ENCODE data around the gene KAT5.
"Not testable (repeated sequence)": the region's sequence is repeated elsewhere in the genome, so short reads cannot be mapped to it uniquely, and the experiment has no call there.

The KAT5 gene

DNA sequence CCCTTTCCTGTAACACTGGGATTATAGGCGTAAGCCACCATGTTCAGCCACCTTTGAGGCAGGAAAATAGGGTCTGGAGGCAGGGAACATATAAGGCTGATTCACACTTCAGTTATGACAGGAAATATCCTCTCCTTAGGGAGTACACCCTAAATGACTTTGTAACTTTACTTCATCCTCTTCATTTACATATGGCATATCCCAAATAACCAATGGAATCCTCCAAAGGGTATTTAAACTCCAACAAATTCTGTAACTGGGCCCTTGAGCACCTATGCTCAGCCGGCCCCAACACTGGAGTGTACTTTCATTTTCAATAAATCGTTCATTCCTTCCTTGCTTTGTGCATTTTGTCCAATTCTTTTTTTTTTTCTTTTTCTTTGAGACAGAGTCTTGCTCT lies 1.6 kb upstream of the KAT5 start:
- FAIRE-seq: no peak

DNA sequence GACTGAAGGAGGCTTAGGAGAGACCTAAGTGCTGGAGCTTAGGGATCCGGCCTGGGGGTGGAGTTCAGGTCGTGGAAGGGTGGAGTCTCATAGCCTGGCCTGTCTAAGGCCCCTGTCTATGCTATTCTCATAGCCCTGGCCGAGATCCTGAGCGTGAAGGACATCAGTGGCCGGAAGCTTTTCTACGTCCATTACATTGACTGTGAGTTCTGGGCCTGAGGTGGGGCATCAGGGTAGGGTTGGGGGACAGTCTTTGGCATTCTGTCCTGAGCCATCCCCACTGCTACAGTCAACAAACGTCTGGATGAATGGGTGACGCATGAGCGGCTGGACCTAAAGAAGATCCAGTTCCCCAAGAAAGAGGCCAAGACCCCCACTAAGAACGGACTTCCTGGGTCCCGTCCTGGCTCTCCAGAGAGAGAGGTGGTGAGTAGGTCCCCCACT lies 603 bp downstream of the KAT5 start:
- no peak for FAIRE-seq

DNA sequence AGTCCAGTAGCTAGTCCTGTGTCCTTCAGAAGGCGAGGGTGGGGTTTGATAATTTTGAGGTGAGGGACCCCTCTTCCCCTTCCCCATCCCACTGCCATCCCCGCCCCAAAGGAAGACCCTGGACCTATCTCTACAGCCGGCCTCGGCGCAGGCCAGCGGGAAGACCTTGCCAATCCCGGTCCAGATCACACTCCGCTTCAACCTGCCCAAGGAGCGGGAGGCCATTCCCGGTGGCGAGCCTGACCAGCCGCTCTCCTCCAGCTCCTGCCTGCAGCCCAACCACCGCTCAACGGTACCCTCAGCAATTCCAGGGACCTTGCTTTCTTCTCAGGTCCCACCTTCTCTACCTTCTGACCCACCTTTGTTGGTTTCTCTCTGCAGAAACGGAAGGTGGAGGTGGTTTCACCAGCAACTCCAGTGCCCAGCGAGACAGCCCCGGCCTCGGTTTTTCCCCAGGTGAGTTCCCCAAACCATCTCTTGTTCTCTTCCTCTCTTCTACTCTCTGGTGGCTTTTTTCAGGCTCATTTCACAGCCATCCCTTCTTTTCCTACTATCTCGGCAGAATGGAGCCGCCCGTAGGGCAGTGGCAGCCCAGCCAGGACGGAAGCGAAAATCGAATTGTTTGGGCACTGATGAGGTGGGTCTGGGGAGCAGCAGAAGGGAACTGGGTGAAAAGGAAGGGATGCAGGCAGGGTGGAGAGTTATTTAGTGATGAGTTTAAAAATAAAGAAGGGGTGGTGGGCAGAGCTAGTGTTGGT lies 1.3 kb downstream of the KAT5 start:
- no peak for FAIRE-seq

DNA sequence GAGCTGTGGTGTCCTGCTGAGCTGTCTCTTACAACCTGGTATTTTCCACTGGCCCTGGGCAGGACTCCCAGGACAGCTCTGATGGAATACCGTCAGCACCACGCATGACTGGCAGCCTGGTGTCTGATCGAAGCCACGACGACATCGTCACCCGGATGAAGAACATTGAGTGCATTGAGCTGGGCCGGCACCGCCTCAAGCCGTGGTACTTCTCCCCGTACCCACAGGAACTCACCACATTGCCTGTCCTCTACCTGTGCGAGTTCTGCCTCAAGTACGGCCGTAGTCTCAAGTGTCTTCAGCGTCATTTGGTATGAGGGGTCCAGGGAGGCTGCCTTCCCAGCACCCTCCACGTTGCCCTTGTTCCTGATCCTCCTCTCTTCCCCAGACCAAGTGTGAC lies 2.4 kb downstream of the KAT5 start:
- FAIRE-seq: no peak

DNA sequence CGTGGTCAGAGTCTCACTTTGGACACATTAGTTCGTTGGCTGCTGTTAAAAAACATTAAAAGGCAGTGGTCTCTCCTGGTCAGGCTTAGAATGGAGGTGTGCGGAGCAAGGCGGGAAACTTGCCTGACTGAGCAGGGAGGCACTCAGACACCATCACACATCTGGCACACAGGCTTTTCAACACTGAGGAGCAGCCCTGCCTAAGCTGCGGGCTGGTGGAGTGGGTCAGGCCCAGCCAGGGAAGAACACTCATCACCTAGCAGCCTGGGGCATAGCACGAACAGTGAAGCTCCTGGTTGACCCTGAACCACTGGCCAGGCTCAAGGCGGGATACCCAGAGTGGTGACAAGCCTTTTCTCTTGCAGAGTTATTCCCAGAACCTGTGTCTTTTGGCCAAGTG lies 4.2 kb downstream of the KAT5 start:
- FAIRE-seq: no peak

DNA sequence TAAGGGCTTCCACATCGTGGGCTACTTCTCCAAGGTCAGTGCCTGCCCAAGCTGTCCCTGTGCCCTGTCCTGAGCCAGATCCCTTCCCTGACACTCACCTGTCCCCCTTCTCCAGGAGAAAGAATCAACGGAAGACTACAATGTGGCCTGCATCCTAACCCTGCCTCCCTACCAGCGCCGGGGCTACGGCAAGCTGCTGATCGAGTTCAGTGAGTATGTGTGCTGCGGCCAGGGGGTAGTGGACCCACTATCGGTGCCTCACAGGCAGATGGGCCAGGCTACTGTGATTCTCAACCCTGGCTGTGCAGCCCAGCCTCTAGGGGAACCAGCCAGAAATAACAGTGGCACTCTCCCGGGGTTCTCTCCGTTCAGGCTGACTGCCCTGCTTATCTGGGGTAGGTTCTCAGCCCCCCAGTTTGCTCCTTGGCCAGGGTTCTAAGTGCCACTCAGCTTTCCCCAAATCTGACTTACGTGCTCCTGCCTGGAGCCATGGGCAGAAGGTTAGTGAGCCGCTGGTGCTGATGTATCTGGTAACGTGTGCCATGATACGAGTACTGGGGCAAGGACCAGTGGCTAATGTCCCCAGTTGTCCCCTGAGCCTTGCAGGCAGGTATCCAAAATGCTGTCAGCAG lies 4.8 kb downstream of the KAT5 start:
- FAIRE-seq: no peak

DNA sequence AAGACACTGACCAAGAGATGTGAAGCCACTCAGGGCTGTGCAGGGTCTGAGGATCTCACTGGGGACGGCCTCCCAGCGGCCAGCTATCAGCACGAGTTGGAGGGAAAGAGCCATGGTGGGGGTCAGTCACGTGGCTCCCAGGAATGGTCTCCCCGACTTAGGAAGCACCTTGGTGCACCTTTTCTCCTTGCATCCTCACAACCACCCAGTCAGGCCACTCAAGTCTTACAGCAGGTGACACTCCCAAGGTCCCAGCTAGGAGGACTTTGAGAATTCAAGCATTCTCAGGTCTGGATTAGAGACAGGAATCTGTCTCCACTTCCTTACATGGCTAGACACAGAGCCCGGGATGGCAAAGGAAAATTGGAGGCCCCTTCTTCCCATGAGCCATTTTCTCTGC lies 5.9 kb downstream of the KAT5 start:
- no peak for FAIRE-seq

DNA sequence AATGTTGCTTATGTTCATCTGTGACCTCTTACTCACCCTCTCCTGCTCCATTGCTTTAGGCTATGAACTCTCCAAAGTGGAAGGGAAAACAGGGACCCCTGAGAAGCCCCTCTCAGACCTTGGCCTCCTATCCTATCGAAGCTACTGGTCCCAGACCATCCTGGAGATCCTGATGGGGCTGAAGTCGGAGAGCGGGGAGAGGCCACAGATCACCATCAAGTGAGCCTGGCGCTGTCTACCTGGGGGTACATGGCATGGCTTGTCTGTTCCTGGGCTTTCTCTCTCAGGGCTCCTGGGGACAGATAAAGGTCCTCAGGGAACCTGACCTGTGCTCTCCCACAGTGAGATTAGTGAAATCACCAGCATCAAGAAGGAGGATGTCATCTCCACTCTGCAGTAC lies 6.5 kb downstream of the KAT5 start:
- no peak for FAIRE-seq

DNA sequence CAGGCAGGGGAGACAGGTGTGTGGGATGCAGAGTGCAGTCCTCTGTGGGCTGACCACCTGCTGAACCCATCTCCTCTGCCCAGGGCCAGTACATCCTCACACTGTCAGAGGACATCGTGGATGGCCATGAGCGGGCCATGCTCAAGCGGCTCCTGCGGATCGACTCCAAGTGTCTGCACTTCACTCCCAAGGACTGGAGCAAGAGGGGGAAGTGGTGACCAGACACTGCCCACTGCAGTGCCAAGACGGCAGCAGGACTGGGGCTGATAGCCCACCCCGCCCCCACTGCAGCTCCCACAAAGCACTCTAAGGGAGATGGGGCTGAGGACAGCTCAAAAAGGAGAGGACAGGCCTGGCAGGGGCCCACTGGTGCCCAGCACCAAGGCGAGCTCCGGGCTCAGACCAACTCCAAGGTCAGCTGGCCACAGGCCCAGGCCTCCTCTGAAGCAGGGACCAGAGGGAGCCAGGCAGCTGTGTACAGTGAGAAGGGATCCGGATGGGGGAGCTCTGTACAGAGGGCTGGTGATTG lies 7.0 kb downstream of the KAT5 start:
- no peak for FAIRE-seq

DNA sequence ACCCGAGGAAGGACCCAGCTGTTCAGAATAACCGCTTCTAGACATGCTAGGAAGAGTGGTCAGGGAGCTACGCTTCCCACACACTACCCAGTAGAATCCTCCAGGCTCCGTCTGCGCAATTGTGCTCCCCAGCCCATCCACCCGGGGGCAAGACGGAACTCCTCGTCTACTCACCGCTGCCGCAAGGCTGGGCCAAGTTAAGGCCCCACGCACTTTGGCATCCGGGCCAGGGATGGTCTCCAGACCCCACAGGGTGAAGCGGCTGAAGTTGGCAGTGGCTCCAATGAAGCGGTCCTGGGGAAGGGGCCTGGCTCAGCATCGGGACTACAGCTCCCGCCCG lies 7.8 kb downstream of the KAT5 start:
- FAIRE-seq: no peak

DNA sequence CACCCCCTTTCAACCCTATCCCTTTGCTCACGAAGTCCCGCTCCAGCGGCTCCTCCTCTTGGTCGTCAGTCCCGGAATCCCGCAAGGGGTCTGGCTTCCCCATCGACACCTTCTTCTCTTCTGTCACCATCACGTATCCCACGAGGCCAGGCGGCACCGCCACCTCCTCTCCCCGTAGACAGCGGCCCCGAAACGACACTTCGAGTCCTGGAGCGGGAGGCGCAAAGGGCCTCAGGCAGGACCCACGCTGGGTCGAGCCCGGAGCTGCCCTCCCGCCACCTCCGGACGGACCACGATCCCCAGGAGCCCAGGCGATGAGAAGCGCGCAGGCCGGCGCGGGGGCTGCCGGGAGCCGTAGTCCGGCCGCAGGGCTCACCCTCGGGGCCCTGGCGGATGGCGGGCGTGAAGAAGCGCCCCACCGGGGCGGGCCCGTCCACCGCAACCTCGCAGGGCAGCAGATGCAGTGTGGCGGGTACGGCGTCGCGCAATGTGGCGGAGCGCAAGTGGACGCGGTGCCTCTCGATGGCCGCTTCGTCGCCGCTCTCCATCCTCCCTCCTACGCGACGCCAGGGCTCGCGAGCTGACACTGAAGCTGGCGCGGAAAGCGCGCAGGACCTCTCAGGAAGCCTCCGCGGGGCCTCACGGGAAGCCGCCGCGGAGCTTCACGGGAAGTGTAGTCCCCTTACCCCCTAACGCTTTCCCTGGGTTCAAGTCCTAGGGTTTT lies 8.3 kb downstream of the KAT5 start, which contains the start of gene RNASEH2C:
Gene RNASEH2C (minus strand): TSS at position 588 of the 724 bp plus-strand sequence. CDS start 40 bp downstream, at position 548.
- no peak for FAIRE-seq

DNA sequence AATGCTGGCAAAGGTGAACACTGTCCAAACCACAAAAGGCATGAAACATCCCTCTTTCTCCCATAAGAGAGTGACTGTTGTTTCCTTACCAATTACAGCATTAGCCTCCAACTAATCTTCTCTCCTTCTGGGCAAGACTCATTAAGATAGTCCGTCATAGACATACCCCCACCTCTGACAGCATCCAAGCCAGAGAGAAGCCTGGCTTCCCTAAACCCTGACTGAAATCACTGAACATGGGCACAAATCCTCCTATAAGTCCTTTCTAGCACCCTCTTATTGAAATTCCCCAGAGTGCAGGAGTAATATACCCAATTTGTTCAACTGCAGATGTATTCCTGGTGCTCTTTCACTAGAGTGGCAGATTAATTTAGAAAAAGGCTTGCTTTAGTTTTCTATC lies 10.2 kb downstream of the KAT5 start:
- FAIRE-seq: no peak

DNA sequence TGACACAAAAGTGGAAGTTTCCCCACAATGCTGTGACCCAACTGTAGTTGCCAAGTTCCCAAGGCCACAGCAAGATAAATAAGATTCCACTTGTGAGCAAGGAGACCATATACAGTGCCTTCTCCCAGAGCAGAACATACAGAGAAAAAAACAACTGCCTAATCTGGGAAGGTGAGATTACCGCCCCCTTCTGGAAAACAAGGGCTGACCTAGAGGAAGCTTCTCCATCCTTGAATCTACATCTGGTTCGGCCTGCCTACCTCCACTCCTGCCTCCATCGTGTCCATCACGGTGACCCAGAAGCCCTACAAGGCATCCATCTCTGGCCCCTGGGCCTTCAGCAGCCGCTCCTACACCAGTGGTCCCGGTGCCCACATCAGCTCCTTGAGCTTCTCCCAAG lies 14.6 kb downstream of the KAT5 start:
- FAIRE-seq: no peak

DNA sequence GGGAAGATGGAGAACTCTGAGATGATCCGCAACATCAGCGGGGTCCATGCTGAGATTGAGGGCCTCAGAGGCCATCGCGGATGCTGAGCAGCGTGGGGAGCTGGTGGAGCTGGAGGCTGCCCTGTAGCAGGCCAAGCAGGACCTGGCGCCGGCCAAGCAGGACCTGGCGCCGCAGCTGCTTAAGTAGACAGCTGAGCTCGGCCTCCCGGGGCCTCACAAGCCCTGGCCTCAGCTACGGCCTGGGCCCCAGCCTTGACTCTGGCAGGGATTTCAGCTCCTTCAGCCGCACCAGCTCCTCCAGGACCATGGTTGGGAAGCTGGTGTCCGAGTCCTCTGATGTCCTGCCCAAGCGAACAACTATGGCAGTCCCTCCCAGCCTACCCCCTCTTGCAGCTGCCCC lies 15.8 kb downstream of the KAT5 start:
- FAIRE-seq: no peak

DNA sequence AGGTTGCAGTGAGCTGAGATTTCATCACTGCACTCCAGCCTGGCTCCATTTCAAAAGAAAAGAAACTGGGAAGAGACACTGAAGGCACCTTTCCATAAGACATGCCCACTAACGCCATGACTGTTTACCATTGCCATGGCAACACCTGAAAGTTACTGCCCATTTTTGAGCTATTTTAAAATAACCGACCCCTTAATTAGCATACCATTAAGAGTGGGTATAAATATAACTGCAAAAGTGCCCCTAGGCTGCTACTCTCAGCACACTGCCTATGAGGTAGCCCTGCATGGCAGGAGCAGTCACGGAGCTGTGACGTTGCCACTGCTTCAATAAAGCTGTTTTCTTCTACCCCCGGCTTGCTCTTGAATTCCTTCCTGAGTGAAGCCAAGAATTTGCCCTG lies 18.4 kb downstream of the KAT5 start:
- no peak for FAIRE-seq

DNA sequence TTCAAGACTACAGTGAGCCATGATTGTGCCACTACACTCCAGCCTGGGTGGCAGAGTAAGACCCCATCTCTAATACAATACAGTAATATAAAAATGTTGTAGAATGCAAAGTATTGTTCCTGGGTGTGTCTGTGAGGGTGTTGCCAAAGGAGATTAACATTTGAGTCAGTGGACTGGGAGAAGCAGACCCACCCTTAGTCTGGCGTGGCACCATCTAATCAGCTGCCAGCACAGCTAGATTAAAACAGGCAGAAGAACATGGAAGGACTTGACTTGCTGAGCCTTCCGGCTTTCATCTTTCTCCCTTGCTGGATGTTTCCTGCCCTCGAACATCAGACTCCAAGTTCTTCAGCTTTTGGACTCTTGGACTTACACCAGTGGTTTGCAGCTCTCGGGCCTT lies 23.1 kb downstream of the KAT5 start:
- not testable (repeated sequence) for FAIRE-seq

DNA sequence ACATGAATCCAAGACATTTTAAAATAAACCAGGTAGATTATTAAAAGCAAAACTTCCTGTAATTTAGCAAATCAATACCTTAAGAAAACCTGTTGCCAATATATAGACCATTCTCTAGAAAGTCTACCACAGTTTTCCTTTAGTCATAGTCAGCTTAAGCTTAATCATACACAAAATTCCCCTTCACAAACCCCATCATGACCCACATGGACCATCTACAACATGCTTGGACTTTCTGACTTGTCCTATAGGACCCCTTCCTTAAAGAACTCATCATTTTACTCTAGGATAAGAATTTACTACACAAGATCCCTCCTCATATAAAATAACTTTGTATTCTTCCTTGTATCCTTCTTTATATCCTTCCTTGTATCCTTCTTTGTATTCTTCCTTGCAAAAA lies 24.8 kb downstream of the KAT5 start:
- FAIRE-seq: no peak

DNA sequence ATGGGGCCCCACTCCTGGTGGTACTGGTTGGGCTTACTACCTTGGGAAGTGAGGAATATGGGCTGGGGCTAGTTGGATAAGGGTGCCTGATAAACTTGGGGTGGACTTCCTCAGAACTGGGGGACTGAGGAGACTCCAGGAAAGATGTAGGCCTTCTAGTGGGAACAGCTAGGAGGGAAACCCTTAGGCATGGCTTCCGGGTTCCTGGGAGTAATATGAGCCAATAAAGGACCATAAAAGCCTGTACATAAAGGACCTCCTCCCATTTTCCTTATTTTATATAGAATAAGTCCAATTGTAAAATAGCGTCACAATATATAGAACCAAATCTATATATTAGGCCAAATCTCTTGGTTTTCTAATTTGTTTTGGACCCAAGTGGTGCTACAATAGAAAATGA lies 27.0 kb downstream of the KAT5 start:
- no peak for FAIRE-seq

DNA sequence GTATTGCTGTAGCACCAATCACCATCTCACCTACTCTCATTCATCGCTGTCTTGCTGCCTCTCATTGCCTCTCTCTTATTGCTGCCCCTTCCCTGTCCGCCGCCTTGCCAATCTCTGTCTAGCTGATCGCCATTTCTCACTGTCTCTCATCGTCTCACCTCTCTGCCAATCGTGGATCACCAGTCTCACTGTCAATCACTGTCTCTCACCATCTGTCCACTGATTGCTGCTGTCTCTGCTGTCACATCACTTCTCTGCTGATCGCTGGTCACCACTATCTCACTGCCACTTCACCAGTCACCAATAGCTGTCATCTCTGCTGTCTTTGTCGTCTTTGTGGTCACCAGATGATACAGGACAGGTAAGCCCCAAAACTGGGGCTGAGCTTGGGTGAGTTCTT lies 29.1 kb downstream of the KAT5 start:
- no peak for FAIRE-seq

DNA sequence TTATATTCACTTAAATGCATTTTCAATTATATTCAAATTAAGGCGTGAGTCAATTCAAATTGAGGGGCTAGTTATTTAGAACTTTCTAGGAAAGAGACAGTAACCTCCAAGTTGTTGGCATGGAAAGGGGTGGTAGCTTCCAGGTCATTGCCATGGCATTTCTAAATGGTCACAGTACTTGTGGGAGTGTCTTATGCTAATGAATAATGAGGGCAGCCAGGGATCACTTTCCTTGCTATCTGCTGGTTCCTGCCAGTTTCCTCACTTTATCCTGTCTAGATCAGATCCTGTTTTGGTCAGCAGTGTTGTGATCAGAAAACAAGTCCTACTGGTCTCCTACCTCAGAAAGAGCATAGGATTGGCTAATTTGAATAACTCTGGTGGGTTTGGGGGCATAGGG lies 30.3 kb downstream of the KAT5 start:
- FAIRE-seq: no peak

DNA sequence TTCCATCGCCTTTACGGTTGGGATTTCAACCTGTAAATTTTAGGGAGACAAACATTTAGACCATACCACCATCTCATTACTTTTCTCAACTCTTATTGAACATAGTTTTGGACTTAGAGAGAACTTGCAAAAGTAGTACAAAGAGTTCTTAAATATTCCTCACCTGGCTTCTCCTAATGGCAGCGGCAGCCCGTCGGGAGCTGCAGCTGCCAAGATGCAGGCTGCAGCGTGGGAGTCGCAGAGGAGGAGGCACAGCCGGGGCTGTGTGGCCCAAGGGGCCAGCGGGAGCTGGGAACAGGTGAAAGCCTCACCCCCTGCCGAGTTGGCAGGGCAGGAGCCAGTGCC lies 31.6 kb downstream of the KAT5 start:
- no peak for FAIRE-seq

DNA sequence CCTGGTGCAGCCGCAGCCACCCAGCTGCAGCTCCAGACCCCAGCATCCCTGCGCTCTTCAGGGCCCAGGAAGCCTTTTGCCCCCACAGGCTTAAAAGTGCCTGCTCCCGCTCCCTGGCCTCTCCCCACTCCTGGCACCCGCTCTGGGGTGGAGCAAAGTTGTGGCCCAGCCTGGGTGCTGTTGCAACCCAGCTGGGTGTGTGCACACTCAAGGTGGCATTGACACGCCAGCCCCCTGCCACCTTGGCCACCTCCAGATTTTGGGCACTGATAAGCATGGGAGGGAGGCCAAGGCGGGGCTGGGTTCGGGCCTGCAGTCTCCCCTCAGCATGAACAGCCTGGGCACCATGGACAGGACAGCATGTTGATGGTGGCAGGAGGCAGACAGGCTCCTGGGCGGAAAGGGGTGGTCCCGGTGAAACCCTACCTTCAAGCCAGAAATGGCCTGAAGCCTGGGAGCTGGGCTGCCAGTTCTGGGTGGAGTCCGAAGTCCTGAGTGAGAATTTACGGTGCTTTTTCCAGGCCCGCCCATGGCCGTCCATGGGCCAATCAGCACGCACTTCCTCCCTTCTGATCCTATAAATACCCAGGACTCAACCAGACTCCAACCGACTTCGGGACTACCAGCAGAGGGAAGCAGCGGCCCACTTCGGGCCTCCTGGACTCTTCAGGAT lies 32.1 kb downstream of the KAT5 start:
- FAIRE-seq: no peak

DNA sequence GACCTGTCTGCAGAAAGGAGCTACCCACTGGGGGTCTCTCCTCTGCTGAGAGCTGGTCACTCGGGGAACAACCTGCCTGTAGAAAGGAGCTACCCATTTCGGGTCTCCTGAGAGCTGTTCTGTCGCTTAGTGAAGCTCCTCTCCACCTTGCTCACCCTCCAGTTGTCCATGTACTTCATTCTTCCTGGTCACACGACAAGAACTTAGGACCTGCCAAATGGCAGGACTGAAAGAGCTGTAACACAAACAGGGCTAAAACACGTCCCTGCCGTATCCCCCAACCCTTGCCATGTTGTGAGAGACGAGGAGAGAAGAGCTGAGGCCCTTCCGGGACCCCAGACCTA lies 32.6 kb downstream of the KAT5 start:
- no peak for FAIRE-seq

DNA sequence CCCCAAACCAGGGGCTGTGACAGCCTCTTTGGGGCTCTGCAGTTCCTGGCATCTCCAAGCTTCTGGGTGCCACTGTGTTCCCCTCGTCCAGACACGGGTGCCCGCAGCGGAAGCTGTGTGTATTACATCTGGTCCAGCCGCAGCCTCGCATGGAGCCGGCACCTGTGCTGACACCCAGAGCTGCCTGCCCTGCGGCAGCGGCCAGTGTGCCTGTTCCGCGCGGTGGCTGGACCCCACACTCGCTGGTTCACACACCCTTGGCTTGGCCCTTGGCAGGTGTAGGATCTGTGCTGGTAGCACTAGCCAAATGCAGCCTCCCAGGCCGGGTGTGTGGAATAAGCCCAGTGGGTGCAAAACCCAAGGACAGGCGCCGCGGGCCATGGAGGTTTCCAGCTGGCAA lies 33.0 kb downstream of the KAT5 start:
- no peak for FAIRE-seq

All from TTC549 (cell line).